CD14-positive monocyte (primary cell): ENCODE measurements around the gene ZSWIM5. TPM values are rescaled to one million over a fixed set of nuclear protein-coding genes. Genes with fewer than 3 reads are reported as not detected.

ENCODE experiments used
- DNase-seq, 3 donors: peaks; one replicate each; pipeline ENCODE4 v3.0.0-alpha.2; 2011 to 2022
- H2AFZ ChIP-seq: 2 replicates; pipeline ENCODE4 v1.6.0; 2012; ENCODE audit warnings: mild to moderate bottlenecking, low read depth, low read length, inconsistent platforms; ENCODE audit not compliant: insufficient read depth, poor library complexity, severe bottlenecking
- H3K27ac ChIP-seq, 2 donors: 1 replicate in 1 of 2; 2 replicates in 1 of 2; pipeline ENCODE4 v1.5.1; 2012 to 2013; ENCODE audit warnings: low read length in 2 of 2, control low read depth in 1 of 2, inconsistent platforms in 1 of 2, low read depth in 1 of 2, mild to moderate bottlenecking in 1 of 2
- H3K27me3 ChIP-seq, 2 donors: one replicate each; pipeline versions ENCODE4 v1.6.0 to v1.6.1; 2011 to 2013; ENCODE audit warnings: low read length in 2 of 2; ENCODE audit not compliant: control insufficient read depth in 2 of 2, insufficient read depth in 2 of 2
- H3K36me3 ChIP-seq, 2 donors: replicated peaks in 1 of 2; 1 replicate in 1 of 2; 2 replicates in 1 of 2; pipeline versions ENCODE4 v1.5.1 to v1.6.1; 2012 to 2013; ENCODE audit warnings: low read length in 2 of 2, control low read depth in 1 of 2, inconsistent platforms in 1 of 2, mild to moderate bottlenecking in 1 of 2; ENCODE audit not compliant: insufficient read depth in 2 of 2, control insufficient read depth in 1 of 2
- H3K4me1 ChIP-seq, 2 donors: 1 replicate in 1 of 2; 2 replicates in 1 of 2; pipeline versions ENCODE4 v1.5.1 to v1.6.1; 2012 to 2013; ENCODE audit warnings: low read length in 2 of 2, control low read depth in 1 of 2, inconsistent platforms in 1 of 2, mild to moderate bottlenecking in 1 of 2, moderate library complexity in 1 of 2; ENCODE audit not compliant: insufficient read depth in 2 of 2, control insufficient read depth in 1 of 2
- H3K4me2 ChIP-seq: replicated peaks from 2 replicates; pipeline ENCODE3; 2012; ENCODE audit warnings: low read length, moderate library complexity, mild to moderate bottlenecking; ENCODE audit not compliant: poor library complexity, severe bottlenecking; ENCODE audit errors: extremely low read depth
- H3K4me3 ChIP-seq, 3 experiments: fragments of 200-600 bp in 1 of 3; sonication (generic) in 1 of 3; replicated peaks in 1 of 3; 1 replicate in 2 of 3; 2 replicates in 1 of 3; pipeline ENCODE4 v1.5.1; 2011 to 2013; ENCODE audit warnings: low read length in 3 of 3, mild to moderate bottlenecking in 3 of 3, control low read depth in 2 of 3, low read depth in 2 of 3, inconsistent platforms in 1 of 3, moderate library complexity in 1 of 3
- H3K79me2 ChIP-seq: 2 replicates; pipeline ENCODE4 v1.6.0; 2012; ENCODE audit warnings: mild to moderate bottlenecking, control low read depth, inconsistent platforms, low read length, moderate library complexity; ENCODE audit not compliant: insufficient read depth
- H3K9ac ChIP-seq: 2 replicates; pipeline ENCODE4 v1.6.0; 2017; ENCODE audit warnings: low read length, mild to moderate bottlenecking; ENCODE audit not compliant: insufficient read depth, poor library complexity, severe bottlenecking
- H3K9me3 ChIP-seq, 2 donors: replicated peaks in 1 of 2; 1 replicate in 1 of 2; 2 replicates in 1 of 2; pipeline versions ENCODE4 v1.5.1 to v1.6.1; 2012 to 2013; ENCODE audit warnings: low read length in 2 of 2, control low read depth in 1 of 2; ENCODE audit not compliant: control insufficient read depth in 1 of 2, insufficient read depth in 1 of 2
- H4K20me1 ChIP-seq: 2 replicates; pipeline ENCODE4 v1.6.0; 2012; ENCODE audit warnings: mild to moderate bottlenecking, low read length, control low read depth, moderate library complexity; ENCODE audit not compliant: insufficient read depth
- H3K27ac Mint-ChIP-seq, 7 donors: one replicate each; pipeline ENCODE4 v1.8.0; 2020; ENCODE audit warnings: mild to moderate bottlenecking in 7 of 7, mixed read lengths in 7 of 7, moderate library complexity in 6 of 7, inconsistent platforms in 2 of 7
- H3K27me3 Mint-ChIP-seq, 3 donors: one replicate each; pipeline ENCODE4 v1.8.0; 2021 to 2022; ENCODE audit warnings: low read depth in 3 of 3, mild to moderate bottlenecking in 3 of 3, mixed read lengths in 3 of 3, moderate library complexity in 3 of 3, inconsistent platforms in 1 of 3
- H3K36me3 Mint-ChIP-seq, 2 donors: one replicate each; pipeline ENCODE4 v1.8.0; 2020; ENCODE audit warnings: mixed read lengths in 2 of 2, inconsistent platforms in 1 of 2, mild to moderate bottlenecking in 1 of 2
- H3K4me1 Mint-ChIP-seq: one replicate; pipeline ENCODE4 v1.8.0; 2020; ENCODE audit warnings: mild to moderate bottlenecking, mixed read lengths
- H3K4me3 Mint-ChIP-seq, 2 donors: one replicate each; pipeline ENCODE4 v1.8.0; 2020; ENCODE audit warnings: mild to moderate bottlenecking in 2 of 2, mixed read lengths in 2 of 2, moderate library complexity in 1 of 2
- H3K9me3 Mint-ChIP-seq, 7 donors: one replicate each; pipeline ENCODE4 v1.8.0; 2020 to 2022; ENCODE audit warnings: mixed read lengths in 7 of 7, mild to moderate bottlenecking in 6 of 7, moderate library complexity in 6 of 7, inconsistent platforms in 2 of 7
- WGBS: methylation state at CpG from one replicate; pipeline ENCODE4 v1.1.5; 2013; ENCODE audit warnings: missing lambda C conversion rate; ENCODE audit not compliant: insufficient coverage; 5-methylcytosine and 5-hydroxymethylcytosine counted together
- intact Hi-C, 2 donors: fragments of 100-400 bp; cut with micrococcal nuclease; formaldehyde crosslinking; loops; one replicate each; pipeline versions ENCODE4 v1.15.0 to v1.15.1; 2023
- polyA plus RNA-seq, 3 donors: library from polyadenylated mRNA; depleted of rRNA in 1 of 3; unstranded in 2 of 3; stranded (reverse) in 1 of 3; fragments of 300-500 nt in 2 of 3; fragments of >200 nt in 1 of 3; fragmentation: Illumina TruSeq in 2 of 3; gene quantifications; 1 replicate in 2 of 3; 2 replicates in 1 of 3; pipeline ENCODE4 v1.2.3, GENCODE V29; 2012 to 2021
- TF ChIP-seq, protein P1 (sequence below): fragments of 200-600 bp; IDR thresholded peaks from one replicate; pipeline ENCODE4 v1.8.0; 2022; ENCODE audit warnings: antibody characterized with exemption, mild to moderate bottlenecking

Gene ZSWIM5
- polyA plus RNA-seq, 3 donors = not detected

GRCh38 chr1:45198185-45198584 lies 8.2 kb downstream of the ZSWIM5 start:
- H3K9ac ChIP-seq = no peak overlapping the region
- no peak overlapping the region for H3K27ac ChIP-seq
- Mint-ChIP-seq H3K27me3 (peaks cover 8 to 11% (median 8%) of the 10 kb centered on the region in 3 donors), H3K36me3 (no peaks in the 10 kb centered on the region), H3K4me3 (no peak overlapping the region), H3K9me3 (peaks cover 0 to 4% (median 3%) of the 10 kb centered on the region in 7 donors), H3K27ac (no peak overlapping the region), H3K4me1 (no peaks in the 10 kb centered on the region)
- WGBS = no CpG with 5 or more reads among the region's 2 CpGs
- no peak for DNase-seq
- H4K20me1 ChIP-seq = no peaks in the 10 kb centered on the region
- intact Hi-C loops = no loop called here
- H3K4me3 ChIP-seq = no peak overlapping the region
- TF ChIP-seq, protein P1, sequence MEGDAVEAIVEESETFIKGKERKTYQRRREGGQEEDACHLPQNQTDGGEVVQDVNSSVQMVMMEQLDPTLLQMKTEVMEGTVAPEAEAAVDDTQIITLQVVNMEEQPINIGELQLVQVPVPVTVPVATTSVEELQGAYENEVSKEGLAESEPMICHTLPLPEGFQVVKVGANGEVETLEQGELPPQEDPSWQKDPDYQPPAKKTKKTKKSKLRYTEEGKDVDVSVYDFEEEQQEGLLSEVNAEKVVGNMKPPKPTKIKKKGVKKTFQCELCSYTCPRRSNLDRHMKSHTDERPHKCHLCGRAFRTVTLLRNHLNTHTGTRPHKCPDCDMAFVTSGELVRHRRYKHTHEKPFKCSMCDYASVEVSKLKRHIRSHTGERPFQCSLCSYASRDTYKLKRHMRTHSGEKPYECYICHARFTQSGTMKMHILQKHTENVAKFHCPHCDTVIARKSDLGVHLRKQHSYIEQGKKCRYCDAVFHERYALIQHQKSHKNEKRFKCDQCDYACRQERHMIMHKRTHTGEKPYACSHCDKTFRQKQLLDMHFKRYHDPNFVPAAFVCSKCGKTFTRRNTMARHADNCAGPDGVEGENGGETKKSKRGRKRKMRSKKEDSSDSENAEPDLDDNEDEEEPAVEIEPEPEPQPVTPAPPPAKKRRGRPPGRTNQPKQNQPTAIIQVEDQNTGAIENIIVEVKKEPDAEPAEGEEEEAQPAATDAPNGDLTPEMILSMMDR = no peak
- H3K36me3 ChIP-seq = no peaks in the 10 kb centered on the region
- no peak overlapping the region for H2AFZ ChIP-seq
- no peak overlapping the region for H3K4me2 ChIP-seq
- H3K4me1 ChIP-seq = no peaks in the 10 kb centered on the region
- H3K9me3 ChIP-seq = no peaks in the 10 kb centered on the region
- peaks cover 9 to 21% of the 10 kb centered on the region in 2 donors for H3K27me3 ChIP-seq
- H3K79me2 ChIP-seq = no peaks in the 10 kb centered on the region

DNA sequence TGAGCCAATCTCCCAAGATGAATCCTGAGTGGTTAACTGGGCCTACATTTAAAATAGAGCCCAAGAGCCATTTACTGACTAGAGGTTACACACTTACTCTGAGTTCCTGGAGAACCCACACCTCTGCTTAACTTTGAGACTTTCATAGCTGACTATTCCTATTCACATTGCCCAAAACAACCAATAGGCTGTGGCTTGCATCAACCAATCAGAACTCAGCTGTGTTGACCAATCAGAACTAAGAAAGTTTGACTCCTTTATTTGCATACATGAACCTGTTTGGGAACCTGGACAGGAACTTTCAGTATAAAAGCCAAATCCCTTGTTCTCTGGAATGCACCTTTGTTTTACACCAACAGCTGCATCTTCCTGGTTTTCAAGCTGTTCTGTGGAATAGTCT lies 9.5 kb downstream of the ZSWIM5 start:
- Mint-ChIP-seq H3K27ac (no peak overlapping the region), H3K36me3 (no peaks in the 10 kb centered on the region), H3K27me3 (peaks cover 0 to 8% (median 5%) of the 10 kb centered on the region in 3 donors), H3K4me1 (no peaks in the 10 kb centered on the region), H3K4me3 (no peak overlapping the region), H3K9me3 (peaks cover 0 to 4% (median 3%) of the 10 kb centered on the region in 7 donors)
- H3K27me3 ChIP-seq = peaks cover 6 to 10% of the 10 kb centered on the region in 2 donors
- no peaks in the 10 kb centered on the region for H3K36me3 ChIP-seq
- H3K4me3 ChIP-seq = no peak overlapping the region
- H3K4me2 ChIP-seq = no peak overlapping the region
- no peaks in the 10 kb centered on the region for H4K20me1 ChIP-seq
- no peaks in the 10 kb centered on the region for H3K9me3 ChIP-seq
- no peak overlapping the region for H2AFZ ChIP-seq
- no peaks in the 10 kb centered on the region for H3K79me2 ChIP-seq
- no peak overlapping the region for H3K9ac ChIP-seq
- TF ChIP-seq, protein P1 = no peak
- H3K4me1 ChIP-seq = no peaks in the 10 kb centered on the region
- H3K27ac ChIP-seq = no peak overlapping the region
- no peak for DNase-seq
- intact Hi-C loops = no loop called here
